H9 (cell line): ENCODE data around the gene PTN. TPM values are rescaled to one million over a fixed set of nuclear protein-coding genes. Genes with fewer than 3 reads are reported as not detected.

Experiments used
- DNase-seq: peaks from one replicate; pipeline ENCODE4 v3.0.0-alpha.2; 2017
- H2AFZ ChIP-seq: one replicate; pipeline ENCODE4 v1.6.1; 2013; ENCODE audit warnings: mild to moderate bottlenecking, low read length, control low read depth, moderate library complexity
- H2AK5ac ChIP-seq: 2 replicates; pipeline ENCODE4 v1.6.1; 2013; ENCODE audit warnings: low read length, control low read depth, mixed read lengths; ENCODE audit not compliant: insufficient read length
- H2BK120ac ChIP-seq: one replicate; pipeline ENCODE4 v1.6.1; 2013; ENCODE audit warnings: low read depth, mild to moderate bottlenecking, low read length, control low read depth, inconsistent platforms; ENCODE audit not compliant: poor library complexity, severe bottlenecking
- H2BK12ac ChIP-seq: 2 replicates; pipeline ENCODE4 v1.6.1; 2013; ENCODE audit warnings: low read length, control low read depth, mixed read lengths, low read depth; ENCODE audit not compliant: insufficient read length
- H2BK15ac ChIP-seq: 2 replicates; pipeline ENCODE4 v1.6.1; 2013; ENCODE audit warnings: low read depth, low read length, control low read depth
- H2BK20ac ChIP-seq: one replicate; pipeline ENCODE4 v1.6.1; 2013; ENCODE audit warnings: low read depth, mild to moderate bottlenecking, low read length, control low read depth, inconsistent platforms; ENCODE audit not compliant: poor library complexity, severe bottlenecking
- H2BK5ac ChIP-seq: 2 replicates; pipeline ENCODE4 v1.6.1; 2013; ENCODE audit warnings: low read length, control low read depth, mixed read lengths; ENCODE audit not compliant: insufficient read length
- H3K14ac ChIP-seq: 2 replicates; pipeline ENCODE4 v1.6.1; 2013; ENCODE audit warnings: low read length, control low read depth; ENCODE audit not compliant: insufficient read depth
- H3K18ac ChIP-seq: 2 replicates; pipeline ENCODE4 v1.6.1; 2013; ENCODE audit warnings: low read depth, mild to moderate bottlenecking, mixed read lengths, low read length, control low read depth; ENCODE audit not compliant: insufficient read length
- H3K23ac ChIP-seq: 2 replicates; pipeline ENCODE4 v1.6.1; 2013; ENCODE audit warnings: low read length, control low read depth, mixed read lengths, low read depth; ENCODE audit not compliant: insufficient read length
- H3K23me2 ChIP-seq: 2 replicates; pipeline ENCODE4 v1.6.1; 2013; ENCODE audit warnings: low read depth, mild to moderate bottlenecking, mixed read lengths, low read length, control low read depth; ENCODE audit not compliant: insufficient read length, poor library complexity, severe bottlenecking
- H3K27ac ChIP-seq: 2 replicates; pipeline ENCODE4 v1.5.1; 2013; ENCODE audit warnings: low read length, control low read depth, mixed read lengths, low read depth; ENCODE audit not compliant: insufficient read length
- H3K27me3 ChIP-seq: 2 replicates; pipeline ENCODE4 v1.6.1; 2013; ENCODE audit warnings: low read length, control low read depth, inconsistent platforms; ENCODE audit not compliant: insufficient read depth
- H3K4ac ChIP-seq: 2 replicates; pipeline ENCODE4 v1.6.1; 2013; ENCODE audit warnings: low read depth, mild to moderate bottlenecking, control low read depth, inconsistent platforms, low read length, moderate library complexity
- H3K4me1 ChIP-seq: 2 replicates; pipeline ENCODE4 v1.6.1; 2013; ENCODE audit warnings: low read length, control low read depth, inconsistent platforms; ENCODE audit not compliant: insufficient read depth
- H3K4me2 ChIP-seq: 2 replicates; pipeline ENCODE4 v1.6.1; 2013; ENCODE audit warnings: low read length, control low read depth, mixed read lengths; ENCODE audit not compliant: insufficient read length, insufficient read depth
- H3K56ac ChIP-seq: 2 replicates; pipeline ENCODE4 v1.6.1; 2013; ENCODE audit warnings: low read depth, mild to moderate bottlenecking, mixed read lengths, low read length, control low read depth; ENCODE audit not compliant: insufficient read length
- H3K79me1 ChIP-seq: 2 replicates; pipeline ENCODE4 v1.6.1; 2013; ENCODE audit warnings: low read depth, mild to moderate bottlenecking, moderate library complexity, low read length, control low read depth, inconsistent platforms; ENCODE audit not compliant: insufficient read depth, poor library complexity, severe bottlenecking
- H3K79me2 ChIP-seq: 2 replicates; pipeline ENCODE4 v1.6.1; 2013; ENCODE audit warnings: low read length, control low read depth, inconsistent platforms; ENCODE audit not compliant: insufficient read depth
- H3K9ac ChIP-seq: 2 replicates; pipeline ENCODE4 v1.6.1; 2013; ENCODE audit warnings: low read length, control low read depth, mixed read lengths; ENCODE audit not compliant: insufficient read length; ENCODE audit errors: extremely low read depth
- H3K9me3 ChIP-seq: one replicate; pipeline ENCODE4 v1.6.1; 2013; ENCODE audit warnings: low read depth, low read length, inconsistent platforms; ENCODE audit not compliant: control insufficient read depth
- H3T11ph ChIP-seq: one replicate; pipeline ENCODE4 v1.6.1; 2013; ENCODE audit warnings: mild to moderate bottlenecking, low read length, control low read depth, inconsistent platforms
- H4K20me1 ChIP-seq: one replicate; pipeline ENCODE4 v1.6.1; 2013; ENCODE audit not compliant: control insufficient read depth, insufficient read length, insufficient read depth
- H4K5ac ChIP-seq: 2 replicates; pipeline ENCODE4 v1.6.1; 2013; ENCODE audit warnings: low read depth, mild to moderate bottlenecking, mixed read lengths, low read length, control low read depth; ENCODE audit not compliant: insufficient read length
- H4K8ac ChIP-seq: replicated peaks from 2 replicates; pipeline ENCODE4 v1.6.1; 2013; ENCODE audit warnings: low read length, control low read depth, mixed read lengths, low read depth; ENCODE audit not compliant: insufficient read length
- H4K91ac ChIP-seq: 2 replicates; pipeline ENCODE4 v1.6.1; 2013; ENCODE audit warnings: low read depth, mild to moderate bottlenecking, moderate library complexity, mixed read lengths, low read length, control low read depth; ENCODE audit not compliant: insufficient read length
- H3K27ac Mint-ChIP-seq, 3 experiments: 2 replicates in 2 of 3; 3 replicates in 1 of 3; pipeline ENCODE4 v1.8.0; 2020 to 2021; ENCODE audit warnings: mixed read lengths in 3 of 3, mild to moderate bottlenecking in 1 of 3, moderate library complexity in 1 of 3
- H3K27me3 Mint-ChIP-seq: 2 replicates; pipeline ENCODE4 v1.8.0; 2021; ENCODE audit warnings: low read depth, mild to moderate bottlenecking, moderate library complexity, mixed read lengths
- H3K36me3 Mint-ChIP-seq, 3 experiments: 2 replicates in 2 of 3; 3 replicates in 1 of 3; pipeline ENCODE4 v1.8.0; 2020 to 2021; ENCODE audit warnings: low read depth in 3 of 3, mixed read lengths in 3 of 3; ENCODE audit not compliant: insufficient read depth in 1 of 3
- H3K4me1 Mint-ChIP-seq, 2 experiments: 2 replicates each; pipeline ENCODE4 v1.8.0; 2020; ENCODE audit warnings: mixed read lengths in 2 of 2
- H3K4me3 Mint-ChIP-seq, 2 experiments: 2 replicates in 1 of 2; 3 replicates in 1 of 2; pipeline ENCODE4 v1.8.0; 2020 to 2021; ENCODE audit warnings: mild to moderate bottlenecking in 2 of 2, mixed read lengths in 2 of 2, moderate library complexity in 1 of 2
- H3K9me3 Mint-ChIP-seq, 2 experiments: 2 replicates in 1 of 2; 3 replicates in 1 of 2; pipeline ENCODE4 v1.8.0; 2020; ENCODE audit warnings: mild to moderate bottlenecking in 2 of 2, mixed read lengths in 2 of 2, moderate library complexity in 1 of 2
- CTCF ChIP-seq: fragments of 200-600 bp; sonication (generic); conservative IDR thresholded peaks from 3 replicates; pipeline ENCODE4 v1.8.0; 2021; ENCODE audit warnings: antibody characterized with exemption, mild to moderate bottlenecking
- WGBS: extraction: QIAGEN DNeasy Blood & Tissue Kit; methylation state at CpG from one replicate; pipeline ENCODE4 v1.1.7; 2013; ENCODE audit warnings: missing lambda C conversion rate, low lambda C conversion rate, mixed read lengths; ENCODE audit not compliant: insufficient read length; ENCODE audit errors: extremely low coverage; 5-methylcytosine and 5-hydroxymethylcytosine counted together
- total RNA-seq: library from RNA; stranded (reverse); gene quantifications from 2 replicates; pipeline ENCODE4 v1.2.1, GENCODE V29; 2021

The PTN gene
- total RNA-seq, 1 experiment from 2014 or later: 16.5 TPM

- Histone ChIP-seq H4K8ac (no peak overlapping the region), H3K4ac (no peak overlapping the region), H3K56ac (no peak overlapping the region), H3K9me3 (peaks cover 12% of the 10 kb centered on the region), H3K27me3 (no peaks in the 10 kb centered on the region), H2AK5ac (no peak overlapping the region), H3K79me1 (no peaks in the 10 kb centered on the region), H4K20me1 (no peaks in the 10 kb centered on the region), H3K9ac (no peak overlapping the region), H3K79me2 (no peaks in the 10 kb centered on the region), H4K5ac (no peak overlapping the region), H3K23ac (no peak overlapping the region), H4K91ac (no peak overlapping the region), H3K14ac (no peak overlapping the region), H2BK5ac (no peak overlapping the region), H2BK20ac (no peak overlapping the region), H3T11ph (no peak overlapping the region), H2AFZ (no peak overlapping the region), H2BK12ac (no peak overlapping the region), H3K27ac (no peak overlapping the region), H3K4me2 (no peak overlapping the region), H3K23me2 (no peaks in the 10 kb centered on the region), H2BK15ac (no peak overlapping the region), H3K4me1 (no peaks in the 10 kb centered on the region), H3K18ac (no peak overlapping the region), H2BK120ac (no peak overlapping the region)
- Mint-ChIP-seq H3K36me3 (peaks cover 18 to 44% (median 24%) of the 10 kb centered on the region in 3 experiments), H3K27ac (no peak overlapping the region), H3K9me3 (peaks cover 30 to 62% of the 10 kb centered on the region in 2 experiments), H3K4me1 (no peaks in the 10 kb centered on the region), H3K27me3 (no peaks in the 10 kb centered on the region; the same call in 1 of the 2 replicates), H3K4me3 (no peak overlapping the region)
- DNase-seq: no peak
- no peak for TF ChIP-seq CTCF
- WGBS: no CpG with 5 or more reads among the region's 5 CpGs
Observed at GRCh38 chr7:137366995-137367394, 23.5 kb upstream of the PTN start.
